Measurements from ENCODE around the gene TXNRD2. TPM values are rescaled to one million over a fixed set of nuclear protein-coding genes. Genes with fewer than 3 reads are reported as not detected.

TXNRD2 gene
- total RNA-seq, 6 experiments from 2014 or later: 35.9 to 47.8 (median 44.3) TPM

DNA sequence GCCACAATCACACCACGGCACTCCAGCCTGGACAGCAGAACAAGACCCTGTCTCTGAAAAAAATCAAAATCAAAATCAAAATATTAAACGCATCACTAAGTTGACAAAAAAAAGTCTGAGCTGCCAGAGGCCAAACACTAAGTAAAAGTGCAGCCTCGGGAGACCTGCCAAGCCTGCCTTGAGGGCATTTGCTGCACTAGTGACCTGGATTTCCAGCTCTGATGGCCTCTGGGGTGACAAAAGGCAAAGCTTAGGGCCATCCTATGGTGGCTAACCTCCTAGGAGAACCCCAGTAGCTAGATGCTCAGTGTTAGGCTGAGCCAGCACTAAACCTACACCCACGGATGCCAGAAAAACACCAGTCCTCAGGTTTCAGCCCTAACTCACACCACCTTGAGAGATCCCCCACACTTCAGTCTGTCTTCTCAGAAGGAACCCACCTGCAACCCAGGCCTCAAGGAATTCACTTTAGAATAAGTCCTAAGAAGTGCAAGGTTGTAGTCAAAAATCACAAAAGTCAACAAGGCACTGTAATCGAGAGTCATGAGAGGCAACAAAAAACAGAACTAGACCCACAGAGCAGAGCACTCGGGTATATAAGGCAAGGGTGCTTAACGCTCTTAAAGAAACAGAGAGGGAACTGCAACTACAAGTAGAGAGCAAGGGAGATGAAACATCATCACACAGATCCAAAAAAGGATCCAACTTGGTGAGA lies 115.6 kb downstream of the TXNRD2 start:
- no peaks in the 10 kb centered on the region for H3K36me3 ChIP-seq
- intact Hi-C loops (cut with DNase I): no loop called here
- ATAC-seq: peak in 1 of 4 donors; percentile 28
- no peaks in the 10 kb centered on the region for H3K27me3 ChIP-seq
- peak in 2 of 3 donors; percentile 61 to 75 for DNase-seq
- peaks cover 0 to 36% (median 16%) of the 10 kb centered on the region in 4 donors for H3K4me1 ChIP-seq
- H3K4me3 ChIP-seq: no peak overlapping the region
- TF ChIP-seq POLR2A (IDR thresholded peaks at IDR 0.05): no peak
- TF ChIP-seq, protein P1, sequence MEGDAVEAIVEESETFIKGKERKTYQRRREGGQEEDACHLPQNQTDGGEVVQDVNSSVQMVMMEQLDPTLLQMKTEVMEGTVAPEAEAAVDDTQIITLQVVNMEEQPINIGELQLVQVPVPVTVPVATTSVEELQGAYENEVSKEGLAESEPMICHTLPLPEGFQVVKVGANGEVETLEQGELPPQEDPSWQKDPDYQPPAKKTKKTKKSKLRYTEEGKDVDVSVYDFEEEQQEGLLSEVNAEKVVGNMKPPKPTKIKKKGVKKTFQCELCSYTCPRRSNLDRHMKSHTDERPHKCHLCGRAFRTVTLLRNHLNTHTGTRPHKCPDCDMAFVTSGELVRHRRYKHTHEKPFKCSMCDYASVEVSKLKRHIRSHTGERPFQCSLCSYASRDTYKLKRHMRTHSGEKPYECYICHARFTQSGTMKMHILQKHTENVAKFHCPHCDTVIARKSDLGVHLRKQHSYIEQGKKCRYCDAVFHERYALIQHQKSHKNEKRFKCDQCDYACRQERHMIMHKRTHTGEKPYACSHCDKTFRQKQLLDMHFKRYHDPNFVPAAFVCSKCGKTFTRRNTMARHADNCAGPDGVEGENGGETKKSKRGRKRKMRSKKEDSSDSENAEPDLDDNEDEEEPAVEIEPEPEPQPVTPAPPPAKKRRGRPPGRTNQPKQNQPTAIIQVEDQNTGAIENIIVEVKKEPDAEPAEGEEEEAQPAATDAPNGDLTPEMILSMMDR (IDR thresholded peaks at IDR 0.05): no peak
- peak overlapping the region in 1 of 3 donors; percentile 63 for H3K27ac ChIP-seq
- WGBS (ENCODE audit: insufficient coverage, low coverage, low lambda C conversion rate, missing lambda C conversion rate): 42% methylated on average over 7 of the region's 7 CpGs
- no peaks in the 10 kb centered on the region for H3K9me3 ChIP-seq

Small RNA genes lying within 50 kb of the gene (microRNA-seq; reads per million reads assigned to microRNA genes)
- 0 to 0.58 reads per million in 2 donors for gene MIR4761

Other genes with a start within 250 kb of the TXNRD2 start
- 1 to 10 TPM; 1.3 to 3.7 (median 2.1) TPM for gene SEPTIN5, start 227.3 kb downstream of the TXNRD2 start, total RNA-seq
- gene GP1BB, start 218.3 kb downstream of the TXNRD2 start, total RNA-seq: 1 to 10 TPM in 1 of 6 experiments, under 1 TPM in 4, not detected in 1; 0.15 to 1.3 (median 0.62) TPM
- under 1 TPM in 4 of 6 experiments, not detected in 2; 0.24 to 0.37 (median 0.30) TPM for gene TBX1, start 181.0 kb downstream of the TXNRD2 start, total RNA-seq
- gene GNB1L, start 86.9 kb downstream of the TXNRD2 start, total RNA-seq: 1 to 10 TPM; 1.4 to 3.2 (median 2.7) TPM
- gene RTL10, start 86.9 kb downstream of the TXNRD2 start, total RNA-seq: 1 to 10 TPM; 6.4 to 9.1 (median 6.6) TPM
- gene COMT, start within 50 bp of the TXNRD2 start, total RNA-seq: 100 to 1,000 TPM; 144 to 270 (median 200) TPM
- 10 to 100 TPM; 11.5 to 40.9 (median 20.7) TPM for gene ARVCF, start 75.0 kb upstream of the TXNRD2 start, total RNA-seq
- gene TANGO2, start 79.3 kb upstream of the TXNRD2 start, total RNA-seq: 10 to 100 TPM; 11.0 to 27.0 (median 15.5) TPM
- 10 to 100 TPM; 11.4 to 27.2 (median 16.1) TPM for gene DGCR8, start 138.4 kb upstream of the TXNRD2 start, total RNA-seq
- gene RANBP1, start 174.3 kb upstream of the TXNRD2 start, total RNA-seq: 100 to 1,000 TPM in 2 of 6 experiments, 10 to 100 TPM in 4; 39.5 to 224 (median 52.2) TPM
- 10 to 100 TPM; 26.9 to 54.6 (median 29.1) TPM for gene TRMT2A, start 175.4 kb upstream of the TXNRD2 start, total RNA-seq
- 10 to 100 TPM; 11.4 to 39.0 (median 28.7) TPM for gene ZDHHC8, start 190.0 kb upstream of the TXNRD2 start, total RNA-seq
- not detected for gene CCDC188, start 209.2 kb upstream of the TXNRD2 start, total RNA-seq

All from right lobe of liver (tissue), 6 donors.